Stimulated activated CD8-positive, alpha-beta memory T cell treated with anti-CD3 and anti-CD28 coated beads, Interleukin-12 subunit alpha, Interleukin-12 subunit beta, amount 100 ng/mL, for 1 hour (primary cell): Measurements from ENCODE around the gene SCN8A.

ENCODE experiments used
- DNase-seq: peaks from one replicate; pipeline ENCODE4 v3.0.0-alpha.2; 2020; ENCODE audit warnings: low read depth

Gene SCN8A

GRCh38 chr12:51721282-51721940 is 130.4 kb downstream of the SCN8A start:
- peak; percentile 2 for DNase-seq

- no peak for DNase-seq
These were observed 131.4 kb downstream of the SCN8A start for GRCh38 chr12:51722431-51722830.

- no peak for DNase-seq
These were observed 135.1 kb downstream of the SCN8A start for GRCh38 chr12:51726161-51726560.

- DNase-seq: no peak
These were observed 135.9 kb downstream of the SCN8A start for GRCh38 chr12:51726931-51727330.

- no peak for DNase-seq
These were observed 138.3 kb downstream of the SCN8A start for GRCh38 chr12:51729331-51729730.

- no peak for DNase-seq
These were observed 139.7 kb downstream of the SCN8A start for GRCh38 chr12:51730745-51731144.

- no peak for DNase-seq
These were observed 149.5 kb downstream of the SCN8A start for GRCh38 chr12:51740536-51740935.

GRCh38 chr12:51744235-51744634 is 153.2 kb downstream of the SCN8A start:
- no peak for DNase-seq

GRCh38 chr12:51744957-51745356 is 153.9 kb downstream of the SCN8A start:
- no peak for DNase-seq

GRCh38 chr12:51746416-51746815 is 155.4 kb downstream of the SCN8A start:
- no peak for DNase-seq

GRCh38 chr12:51748235-51748634 is 157.2 kb downstream of the SCN8A start:
- no peak for DNase-seq

- DNase-seq: no peak
These were observed 158.4 kb downstream of the SCN8A start for GRCh38 chr12:51749206-51749985.

- DNase-seq: no peak
These were observed 158.9 kb downstream of the SCN8A start for GRCh38 chr12:51749986-51750317.

- DNase-seq: no peak
These were observed 160.6 kb downstream of the SCN8A start for GRCh38 chr12:51751661-51752060.

GRCh38 chr12:51752234-51752889 is 161.3 kb downstream of the SCN8A start:
- no peak for DNase-seq

GRCh38 chr12:51753980-51754675 is 163.1 kb downstream of the SCN8A start:
- DNase-seq: no peak

GRCh38 chr12:51755251-51755650 is 164.2 kb downstream of the SCN8A start:
- no peak for DNase-seq

- DNase-seq: no peak
These were observed 168.1 kb downstream of the SCN8A start for GRCh38 chr12:51759175-51759574.

GRCh38 chr12:51759695-51760094 is 168.7 kb downstream of the SCN8A start:
- no peak for DNase-seq

- no peak for DNase-seq
These were observed 169.2 kb downstream of the SCN8A start for GRCh38 chr12:51760231-51760630.

GRCh38 chr12:51763743-51764142 is 172.7 kb downstream of the SCN8A start:
- no peak for DNase-seq

- DNase-seq: no peak
These were observed 175.1 kb downstream of the SCN8A start for GRCh38 chr12:51766067-51766676.
